ENCODE data around the gene PAX8.
"Not testable (repeated sequence)": the region's sequence is repeated elsewhere in the genome, so short reads cannot be mapped to it uniquely, and the experiment has no call there.

The PAX8 gene

GRCh38 chr2:113309655-113310387 is 31.1 kb upstream of the PAX8 start:
- Histone ChIP-seq H2AFZ (ENCODE audit: low read depth, low read length) (no peak overlapping the region), H3K4me2 (ENCODE audit: insufficient read depth, low read length) (no peak overlapping the region), H3K79me2 (ENCODE audit: insufficient read depth, low read length) (no peaks in the 10 kb centered on the region), H3K36me3 (ENCODE audit: insufficient read depth, low read length) (no peaks in the 10 kb centered on the region), H3K27me3 (ENCODE audit: insufficient read depth, low read length, poor library complexity) (peaks cover 27% of the 10 kb centered on the region), H3K27ac (ENCODE audit: low read length) (no peak overlapping the region), H4K20me1 (ENCODE audit: insufficient read depth, low read length) (no peaks in the 10 kb centered on the region), H3K9ac (ENCODE audit: low read depth, low read length) (no peak overlapping the region), H3K4me3 (ENCODE audit: low read depth in 1 of 2, low read length in 2 of 2) (no peak overlapping the region), H3K9me3 (ENCODE audit: insufficient read depth, low read length, severe bottlenecking) (no peaks in the 10 kb centered on the region), H3K4me1 (ENCODE audit: insufficient read depth, low read length) (no peaks in the 10 kb centered on the region)
- DNase-seq (no peak), ATAC-seq (ENCODE audit: insufficient read depth, low read depth) (no peak)
- no peak for TF ChIP-seq CTCF (IDR thresholded peaks at IDR 0.05; ENCODE audit: borderline replicate concordance, extremely low read depth, low read length, poor library complexity, severe bottlenecking)
- no peak for TF ChIP-seq EZH2 (IDR thresholded peaks at IDR 0.05; ENCODE audit: borderline replicate concordance, low read depth, low read length, severe bottlenecking)

- not testable (repeated sequence) for DNase-seq; H2AFZ ChIP-seq (ENCODE audit: low read depth, low read length); ATAC-seq (ENCODE audit: insufficient read depth, low read depth); H3K27ac ChIP-seq (ENCODE audit: low read length); H3K4me1 ChIP-seq (ENCODE audit: insufficient read depth, low read length); H3K9me3 ChIP-seq (ENCODE audit: insufficient read depth, low read length, severe bottlenecking); H3K79me2 ChIP-seq (ENCODE audit: insufficient read depth, low read length); H3K4me3 ChIP-seq (ENCODE audit: low read depth in 1 of 2, low read length in 2 of 2); H3K9ac ChIP-seq (ENCODE audit: low read depth, low read length); H4K20me1 ChIP-seq (ENCODE audit: insufficient read depth, low read length); H3K4me2 ChIP-seq (ENCODE audit: insufficient read depth, low read length); H3K36me3 ChIP-seq (ENCODE audit: insufficient read depth, low read length)
- H3K27me3 ChIP-seq (ENCODE audit: insufficient read depth, low read length, poor library complexity) = peaks cover 27% of the 10 kb centered on the region
These were observed 30.1 kb upstream of the PAX8 start for GRCh38 chr2:113308784-113309183.

- ATAC-seq (ENCODE audit: insufficient read depth, low read depth); H3K36me3 ChIP-seq (ENCODE audit: insufficient read depth, low read length); H3K9ac ChIP-seq (ENCODE audit: low read depth, low read length); DNase-seq; H3K4me2 ChIP-seq (ENCODE audit: insufficient read depth, low read length); H3K9me3 ChIP-seq (ENCODE audit: insufficient read depth, low read length, severe bottlenecking); H3K79me2 ChIP-seq (ENCODE audit: insufficient read depth, low read length); H4K20me1 ChIP-seq (ENCODE audit: insufficient read depth, low read length); H3K27ac ChIP-seq (ENCODE audit: low read length); H3K4me1 ChIP-seq (ENCODE audit: insufficient read depth, low read length); H2AFZ ChIP-seq (ENCODE audit: low read depth, low read length); H3K4me3 ChIP-seq (ENCODE audit: low read depth in 1 of 2, low read length in 2 of 2): not testable (repeated sequence)
- H3K27me3 ChIP-seq (ENCODE audit: insufficient read depth, low read length, poor library complexity) = peaks cover 17% of the 10 kb centered on the region
These were observed 27.5 kb upstream of the PAX8 start for GRCh38 chr2:113306207-113306606.

GRCh38 chr2:113305749-113306148 is 27.0 kb upstream of the PAX8 start:
- H3K27ac ChIP-seq (ENCODE audit: low read length); H2AFZ ChIP-seq (ENCODE audit: low read depth, low read length); DNase-seq; H3K79me2 ChIP-seq (ENCODE audit: insufficient read depth, low read length); ATAC-seq (ENCODE audit: insufficient read depth, low read depth); H3K9ac ChIP-seq (ENCODE audit: low read depth, low read length); H3K36me3 ChIP-seq (ENCODE audit: insufficient read depth, low read length); H3K4me2 ChIP-seq (ENCODE audit: insufficient read depth, low read length); H3K9me3 ChIP-seq (ENCODE audit: insufficient read depth, low read length, severe bottlenecking); H3K4me3 ChIP-seq (ENCODE audit: low read depth in 1 of 2, low read length in 2 of 2); H3K4me1 ChIP-seq (ENCODE audit: insufficient read depth, low read length); H4K20me1 ChIP-seq (ENCODE audit: insufficient read depth, low read length): not testable (repeated sequence)
- H3K27me3 ChIP-seq (ENCODE audit: insufficient read depth, low read length, poor library complexity) = peaks cover 14% of the 10 kb centered on the region

GRCh38 chr2:113305146-113305545 is 26.4 kb upstream of the PAX8 start:
- DNase-seq (no peak), ATAC-seq (ENCODE audit: insufficient read depth, low read depth) (no peak)
- Histone ChIP-seq H3K9ac (ENCODE audit: low read depth, low read length) (no peak overlapping the region), H3K36me3 (ENCODE audit: insufficient read depth, low read length) (no peaks in the 10 kb centered on the region), H3K4me1 (ENCODE audit: insufficient read depth, low read length) (no peaks in the 10 kb centered on the region), H2AFZ (ENCODE audit: low read depth, low read length) (no peak overlapping the region), H4K20me1 (ENCODE audit: insufficient read depth, low read length) (no peaks in the 10 kb centered on the region), H3K27ac (ENCODE audit: low read length) (no peak overlapping the region), H3K9me3 (ENCODE audit: insufficient read depth, low read length, severe bottlenecking) (no peaks in the 10 kb centered on the region), H3K79me2 (ENCODE audit: insufficient read depth, low read length) (no peaks in the 10 kb centered on the region), H3K4me2 (ENCODE audit: insufficient read depth, low read length) (no peak overlapping the region), H3K4me3 (ENCODE audit: low read depth in 1 of 2, low read length in 2 of 2) (no peak overlapping the region), H3K27me3 (ENCODE audit: insufficient read depth, low read length, poor library complexity) (peaks cover 10% of the 10 kb centered on the region)
- no peak for TF ChIP-seq EZH2 (IDR thresholded peaks at IDR 0.05; ENCODE audit: borderline replicate concordance, low read depth, low read length, severe bottlenecking)
- TF ChIP-seq CTCF (IDR thresholded peaks at IDR 0.05; ENCODE audit: borderline replicate concordance, extremely low read depth, low read length, poor library complexity, severe bottlenecking) = no peak

Measured in DND-41 (cell line).